ENCODE results near the gene MPHOSPH9. TPM values are rescaled to one million over a fixed set of nuclear protein-coding genes. Genes with fewer than 3 reads are reported as not detected.

Gene MPHOSPH9
- total RNA-seq, 1 donor from 2014 or later = 302 TPM

GRCh38 chr12:123268850-123269249, 35.9 kb upstream of the MPHOSPH9 start:
- peaks cover 18% of the 10 kb centered on the region for H3K4me1 ChIP-seq
- H3K79me2 ChIP-seq (ENCODE audit: low read depth) = peaks cover 92% of the 10 kb centered on the region
- no peaks in the 10 kb centered on the region for H4K20me1 ChIP-seq (ENCODE audit: low read depth)
- H2AFZ ChIP-seq (replicated peaks) = peak overlapping the region; percentile 36
- DNase-seq (ENCODE audit: low spot score) = no peak
- H3K9ac ChIP-seq = peak overlapping the region; percentile 52
- peaks cover 33% of the 10 kb centered on the region for H3F3A ChIP-seq (ENCODE audit: low read depth)
- TF ChIP-seq EZH2 (IDR thresholded peaks at IDR 0.05) (no peak), EZH2phosphoT487 (IDR thresholded peaks at IDR 0.05) (no peak)
- TF ChIP-seq, protein P1, sequence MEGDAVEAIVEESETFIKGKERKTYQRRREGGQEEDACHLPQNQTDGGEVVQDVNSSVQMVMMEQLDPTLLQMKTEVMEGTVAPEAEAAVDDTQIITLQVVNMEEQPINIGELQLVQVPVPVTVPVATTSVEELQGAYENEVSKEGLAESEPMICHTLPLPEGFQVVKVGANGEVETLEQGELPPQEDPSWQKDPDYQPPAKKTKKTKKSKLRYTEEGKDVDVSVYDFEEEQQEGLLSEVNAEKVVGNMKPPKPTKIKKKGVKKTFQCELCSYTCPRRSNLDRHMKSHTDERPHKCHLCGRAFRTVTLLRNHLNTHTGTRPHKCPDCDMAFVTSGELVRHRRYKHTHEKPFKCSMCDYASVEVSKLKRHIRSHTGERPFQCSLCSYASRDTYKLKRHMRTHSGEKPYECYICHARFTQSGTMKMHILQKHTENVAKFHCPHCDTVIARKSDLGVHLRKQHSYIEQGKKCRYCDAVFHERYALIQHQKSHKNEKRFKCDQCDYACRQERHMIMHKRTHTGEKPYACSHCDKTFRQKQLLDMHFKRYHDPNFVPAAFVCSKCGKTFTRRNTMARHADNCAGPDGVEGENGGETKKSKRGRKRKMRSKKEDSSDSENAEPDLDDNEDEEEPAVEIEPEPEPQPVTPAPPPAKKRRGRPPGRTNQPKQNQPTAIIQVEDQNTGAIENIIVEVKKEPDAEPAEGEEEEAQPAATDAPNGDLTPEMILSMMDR (IDR thresholded peaks at IDR 0.05) = no peak
- peaks cover 20% of the 10 kb centered on the region for H3K36me3 Mint-ChIP-seq
- no peaks in the 10 kb centered on the region for H3K9me3 ChIP-seq (ENCODE audit: low read depth)
- H3K27ac ChIP-seq = peak overlapping the region; percentile 82
- peak overlapping the region; percentile 88 for H3K4me3 ChIP-seq
- peaks cover 39% of the 10 kb centered on the region for H3K4me1 Mint-ChIP-seq
- no peaks in the 10 kb centered on the region for H3K36me3 ChIP-seq
- H3K9me3 Mint-ChIP-seq = no peaks in the 10 kb centered on the region
- H3K27me3 ChIP-seq = no peaks in the 10 kb centered on the region
- peaks cover 6% of the 10 kb centered on the region for H3K27me3 Mint-ChIP-seq (ENCODE audit: insufficient read depth, low read depth)
- H3K4me2 ChIP-seq = peak overlapping the region; percentile 97
- peak overlapping the region; percentile 96 for H3K4me3 Mint-ChIP-seq
- peak overlapping the region; percentile 96 for H3K27ac Mint-ChIP-seq

GRCh38 chr12:123267991-123268843, 35.3 kb upstream of the MPHOSPH9 start:
- H3K4me3 Mint-ChIP-seq = peak overlapping the region; percentile 96
- Histone ChIP-seq H3K27ac (peak overlapping the region; percentile 82), H2AFZ (replicated peaks) (no peak overlapping the region), H3K4me3 (no peak overlapping the region), H3K4me1 (peaks cover 23% of the 10 kb centered on the region), H3K9me3 (ENCODE audit: low read depth) (no peaks in the 10 kb centered on the region), H3K79me2 (ENCODE audit: low read depth) (peaks cover 95% of the 10 kb centered on the region), H3F3A (ENCODE audit: low read depth) (peaks cover 39% of the 10 kb centered on the region), H3K9ac (no peak overlapping the region), H3K4me2 (no peak overlapping the region), H3K27me3 (no peaks in the 10 kb centered on the region), H4K20me1 (ENCODE audit: low read depth) (no peaks in the 10 kb centered on the region), H3K36me3 (no peaks in the 10 kb centered on the region)
- H3K36me3 Mint-ChIP-seq = peaks cover 24% of the 10 kb centered on the region
- peak overlapping the region; percentile 94 for H3K27ac Mint-ChIP-seq
- TF ChIP-seq, protein P1 (IDR thresholded peaks at IDR 0.05) = no peak
- TF ChIP-seq EZH2 (IDR thresholded peaks at IDR 0.05) = no peak
- TF ChIP-seq EZH2phosphoT487 (IDR thresholded peaks at IDR 0.05) = no peak
- no peak for DNase-seq (ENCODE audit: low spot score)
- H3K4me1 Mint-ChIP-seq = peaks cover 38% of the 10 kb centered on the region
- H3K27me3 Mint-ChIP-seq (ENCODE audit: insufficient read depth, low read depth) = peaks cover 6% of the 10 kb centered on the region
- no peaks in the 10 kb centered on the region for H3K9me3 Mint-ChIP-seq

DNA sequence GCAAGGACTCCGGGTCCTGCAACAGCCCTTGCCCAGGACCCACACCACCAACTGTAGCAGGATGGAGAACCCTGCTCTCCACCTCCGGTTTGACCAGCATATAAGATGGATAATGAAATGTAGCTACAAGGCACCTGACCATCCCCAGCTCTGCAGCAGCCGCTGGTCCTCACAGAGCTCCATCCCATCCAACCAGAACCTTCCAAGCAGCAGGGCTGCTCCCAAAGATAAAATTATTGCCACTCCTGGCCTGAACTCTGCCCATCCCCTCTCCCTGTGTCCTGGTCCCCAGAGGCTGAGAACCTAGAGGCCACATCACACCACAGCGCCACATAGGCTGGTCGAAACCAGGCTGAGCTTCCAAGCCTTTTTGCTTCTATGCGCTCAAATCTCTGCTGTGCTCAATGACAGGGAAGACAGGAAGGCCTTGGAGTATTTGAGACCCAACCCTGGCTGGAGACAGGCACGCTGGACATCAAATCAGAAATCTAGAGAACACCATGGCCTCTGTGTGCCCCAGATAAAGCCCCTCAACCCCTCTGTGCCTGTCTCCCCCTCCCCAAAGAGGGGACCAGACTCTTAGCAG, 34.5 kb upstream of the MPHOSPH9 start:
- Mint-ChIP-seq H3K4me1 (peaks cover 30% of the 10 kb centered on the region), H3K27me3 (ENCODE audit: insufficient read depth, low read depth) (peaks cover 4% of the 10 kb centered on the region), H3K9me3 (no peaks in the 10 kb centered on the region), H3K36me3 (peaks cover 28% of the 10 kb centered on the region), H3K27ac (peak overlapping the region; percentile 33), H3K4me3 (no peak overlapping the region)
- Histone ChIP-seq H2AFZ (replicated peaks) (no peak overlapping the region), H3K9me3 (ENCODE audit: low read depth) (no peaks in the 10 kb centered on the region), H3F3A (ENCODE audit: low read depth) (peaks cover 47% of the 10 kb centered on the region), H3K9ac (no peak overlapping the region), H3K4me3 (no peak overlapping the region), H3K27ac (peak overlapping the region; percentile 82), H3K4me2 (no peak overlapping the region), H3K36me3 (no peaks in the 10 kb centered on the region), H3K4me1 (peaks cover 24% of the 10 kb centered on the region), H4K20me1 (ENCODE audit: low read depth) (peaks cover under 1% of the 10 kb centered on the region), H3K79me2 (ENCODE audit: low read depth) (peaks cover 95% of the 10 kb centered on the region), H3K27me3 (no peaks in the 10 kb centered on the region)
- no peak for DNase-seq (ENCODE audit: low spot score)
- TF ChIP-seq EZH2 (IDR thresholded peaks at IDR 0.05) = no peak
- no peak for TF ChIP-seq EZH2phosphoT487 (IDR thresholded peaks at IDR 0.05)
- TF ChIP-seq, protein P1 (IDR thresholded peaks at IDR 0.05) = no peak

Data from neural progenitor cell (in vitro differentiated cells).